VCaP (cell line): Measurements from ENCODE around the gene HOXA13.

ENCODE experiments used
- H3K27ac ChIP-seq: fragments of 450-650 bp; 2 replicates; pipeline ENCODE4 v1.5.1; 2017
- TF ChIP-seq, protein P1 (sequence below): fragments of 450-650 bp; conservative IDR thresholded peaks from 2 replicates; pipeline ENCODE4 v1.5.1; 2017; ENCODE audit warnings: mild to moderate bottlenecking, moderate library complexity

Gene HOXA13

DNA sequence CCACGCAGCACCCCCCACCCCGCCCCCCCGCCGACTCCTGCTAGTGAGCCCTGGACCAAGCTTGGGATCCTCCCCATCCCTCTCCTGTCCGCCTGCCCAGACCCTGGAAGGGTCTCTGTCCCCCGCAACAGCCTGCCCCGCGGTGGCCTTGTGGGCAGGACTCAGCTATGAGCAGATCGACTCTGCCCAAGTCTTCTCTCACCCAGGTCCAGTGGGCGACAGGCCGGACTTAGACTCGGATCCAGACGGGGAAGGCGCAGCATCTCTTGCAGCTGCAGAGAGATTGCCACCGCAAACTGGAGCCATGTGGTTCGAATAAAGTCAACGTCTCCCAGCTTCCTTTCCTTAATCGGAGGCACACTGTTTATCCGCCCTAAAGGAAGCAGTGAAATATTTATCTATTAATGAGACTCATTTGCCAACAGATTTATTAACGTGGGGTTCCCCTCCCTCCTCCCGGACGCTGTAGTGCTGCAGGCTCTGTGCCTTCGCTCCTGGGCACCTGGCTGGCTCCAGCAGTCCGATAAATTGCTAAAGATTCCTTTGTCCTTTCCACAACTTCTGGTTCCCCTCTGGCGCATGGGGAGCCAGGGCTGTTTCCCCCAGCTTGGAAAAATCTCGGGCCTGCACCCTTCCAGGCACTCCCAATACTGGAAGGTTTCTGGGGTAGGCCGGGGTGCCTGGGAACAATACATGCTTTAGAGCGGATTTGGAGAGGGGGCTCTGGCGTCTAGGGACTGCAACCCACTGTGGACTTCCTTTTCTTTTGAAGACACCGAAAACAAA is 42.8 kb downstream of the HOXA13 start:
- TF ChIP-seq, protein P1, sequence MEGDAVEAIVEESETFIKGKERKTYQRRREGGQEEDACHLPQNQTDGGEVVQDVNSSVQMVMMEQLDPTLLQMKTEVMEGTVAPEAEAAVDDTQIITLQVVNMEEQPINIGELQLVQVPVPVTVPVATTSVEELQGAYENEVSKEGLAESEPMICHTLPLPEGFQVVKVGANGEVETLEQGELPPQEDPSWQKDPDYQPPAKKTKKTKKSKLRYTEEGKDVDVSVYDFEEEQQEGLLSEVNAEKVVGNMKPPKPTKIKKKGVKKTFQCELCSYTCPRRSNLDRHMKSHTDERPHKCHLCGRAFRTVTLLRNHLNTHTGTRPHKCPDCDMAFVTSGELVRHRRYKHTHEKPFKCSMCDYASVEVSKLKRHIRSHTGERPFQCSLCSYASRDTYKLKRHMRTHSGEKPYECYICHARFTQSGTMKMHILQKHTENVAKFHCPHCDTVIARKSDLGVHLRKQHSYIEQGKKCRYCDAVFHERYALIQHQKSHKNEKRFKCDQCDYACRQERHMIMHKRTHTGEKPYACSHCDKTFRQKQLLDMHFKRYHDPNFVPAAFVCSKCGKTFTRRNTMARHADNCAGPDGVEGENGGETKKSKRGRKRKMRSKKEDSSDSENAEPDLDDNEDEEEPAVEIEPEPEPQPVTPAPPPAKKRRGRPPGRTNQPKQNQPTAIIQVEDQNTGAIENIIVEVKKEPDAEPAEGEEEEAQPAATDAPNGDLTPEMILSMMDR: no peak
- no peak overlapping the region for H3K27ac ChIP-seq

DNA sequence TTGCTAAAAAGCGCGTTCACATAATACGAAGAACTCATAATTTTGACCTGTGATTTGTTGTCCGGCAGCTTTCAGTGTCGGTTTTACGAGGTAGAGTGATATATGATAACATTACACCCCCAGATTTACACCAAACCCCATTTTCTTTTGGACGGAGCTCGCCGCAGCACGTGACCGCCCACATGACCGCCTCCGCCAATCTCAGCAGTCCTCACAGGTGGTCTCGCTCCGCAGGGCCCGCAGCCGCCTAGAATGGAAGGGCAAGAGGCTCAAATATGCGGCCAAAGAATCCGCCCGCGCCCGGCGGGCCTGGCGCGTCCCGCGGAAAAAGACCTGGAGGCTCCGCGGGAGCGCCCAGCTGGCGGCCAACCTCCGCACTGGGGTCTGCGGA is 43.4 kb downstream of the HOXA13 start, which contains the start of gene HOXA7:
Gene HOXA7, minus strand, starts transcription at position 168 of the 391 bp plus-strand sequence. Its CDS starts 130 bp downstream, at position 38.
- TF ChIP-seq, protein P1: no peak
- peak within 1 kb of the TSS; percentile 42; the same call in 1 of the 2 replicates for H3K27ac ChIP-seq

GRCh38 chr7:27155816-27156507 is 43.9 kb downstream of the HOXA13 start:
- H3K27ac ChIP-seq: peak overlapping the region; percentile 42; the same call in 1 of the 2 replicates
- TF ChIP-seq, protein P1: no peak; the same call in 1 of the 2 replicates

DNA sequence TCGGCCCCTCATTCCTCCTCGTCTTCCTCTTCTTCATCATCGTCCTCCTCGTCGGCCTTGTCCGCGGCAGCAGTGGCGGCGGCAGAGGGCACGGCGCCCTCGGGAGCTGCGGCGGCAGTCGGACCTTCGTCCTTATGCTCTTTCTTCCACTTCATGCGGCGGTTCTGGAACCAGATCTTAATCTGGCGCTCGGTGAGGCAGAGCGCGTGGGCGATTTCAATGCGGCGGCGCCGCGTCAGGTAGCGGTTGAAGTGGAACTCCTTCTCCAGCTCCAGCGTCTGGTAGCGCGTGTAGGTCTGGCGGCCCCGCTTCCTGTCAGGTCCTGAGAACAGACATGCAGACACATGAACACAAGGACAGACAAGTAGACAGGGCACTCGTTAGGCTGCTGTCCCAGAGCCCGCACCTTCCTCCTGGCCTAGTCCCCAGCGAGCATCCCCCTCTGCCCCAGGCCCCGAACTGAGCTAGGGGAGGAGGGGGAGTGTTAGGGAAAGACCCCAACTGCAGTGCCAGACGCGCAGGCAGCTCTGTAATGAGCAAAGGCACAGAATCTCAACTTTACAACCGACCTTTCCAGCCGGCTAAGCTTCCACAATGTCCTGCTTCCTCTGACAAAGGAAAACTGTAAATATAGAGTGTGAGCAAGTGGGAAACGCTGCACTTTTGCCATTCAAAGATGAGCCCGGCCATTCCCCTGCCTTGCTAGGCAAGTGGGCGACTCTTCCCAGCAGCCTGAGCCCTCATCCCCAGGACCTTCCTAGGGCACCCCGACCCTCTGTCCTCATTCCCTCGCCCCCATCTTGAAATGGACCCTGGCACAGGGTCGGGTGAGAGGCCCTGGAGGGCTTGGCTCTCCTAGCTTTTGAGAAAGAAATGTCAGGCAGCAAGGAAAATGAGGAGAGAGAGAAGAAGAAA is 44.7 kb downstream of the HOXA13 start:
- TF ChIP-seq, protein P1: no peak
- peak overlapping the region; percentile 42; the same call in 1 of the 2 replicates for H3K27ac ChIP-seq

GRCh38 chr7:27154369-27154768 is 45.5 kb downstream of the HOXA13 start:
- TF ChIP-seq, protein P1: no peak
- no peak overlapping the region for H3K27ac ChIP-seq

DNA sequence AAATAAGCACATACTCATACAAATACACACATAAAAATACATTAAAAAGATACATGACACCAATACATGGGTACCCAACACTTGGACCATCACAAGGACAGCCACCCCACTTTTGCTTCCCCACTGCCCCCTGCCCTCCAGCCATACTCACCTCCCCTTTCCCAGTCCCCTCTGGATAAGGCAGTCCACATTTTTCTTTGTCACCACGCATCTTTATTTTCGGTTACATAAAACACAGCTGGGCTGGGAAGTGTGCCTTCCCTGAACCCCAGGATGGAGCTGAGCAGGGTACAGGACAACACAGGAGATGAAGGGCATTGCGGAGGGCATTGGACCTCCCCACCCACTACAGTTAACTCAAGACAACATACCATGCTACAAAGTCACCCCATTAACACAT is 46.4 kb downstream of the HOXA13 start:
- H3K27ac ChIP-seq: no peak overlapping the region
- TF ChIP-seq, protein P1: no peak
